GM12873 (cell line): ENCODE results near the gene ZNRF4.

Source experiments
- CTCF ChIP-seq: IDR thresholded peaks from 2 replicates; pipeline ENCODE4 v1.5.1; 2012; ENCODE audit warnings: low read depth, mild to moderate bottlenecking, moderate library complexity, low read length, control low read depth; ENCODE audit not compliant: insufficient read depth; ENCODE audit errors: missing control alignments

ZNRF4 gene

GRCh38 chr19:5501907-5502306 lies 46.7 kb downstream of the ZNRF4 start:
- TF ChIP-seq CTCF, result no peak

- peak; percentile 43 for TF ChIP-seq CTCF
Observed at GRCh38 chr19:5503598-5503997, 48.4 kb downstream of the ZNRF4 start.

GRCh38 chr19:5504114-5504513 lies 48.9 kb downstream of the ZNRF4 start:
- peak; percentile 40 for TF ChIP-seq CTCF
